A549 (cell line): ENCODE data around the gene GIN1. TPM values are rescaled to one million over a fixed set of nuclear protein-coding genes. Genes with fewer than 3 reads are reported as not detected.
A peak's percentile ranks its signal among the peaks of the same experiment; 100 is the strongest.

Source experiments
- ATAC-seq, 2 experiments: fragments of 200-7000 bp in 1 of 2; fragments of >200 bp in 1 of 2; cut with Nextera tagmentation in 1 of 2; cut with Tn5 transposase in 1 of 2; 3 replicates each; pipeline versions ENCODE4 v1.8.0 to v1.9.1; 2018 to 2020; ENCODE audit warnings: mild to moderate bottlenecking in 1 of 2, moderate library complexity in 1 of 2
- CTCF ChIA-PET: fragments of 300-600 bp; sonication (Branson Sonifier 250); formaldehyde crosslinking; extraction: SDS; loops from one replicate; lab custom pipeline; 2021; ENCODE audit warnings: antibody characterized with exemption, inconsistent platforms; lab: Yijun Ruan, JAX
- POLR2A ChIA-PET: fragments of 350-600 bp; formaldehyde crosslinking; extraction: SDS; loops from one replicate; lab custom pipeline; 2021; ENCODE audit warnings: antibody characterized with exemption, inconsistent platforms; lab: Yijun Ruan, JAX
- DNase-seq, 2 experiments: peaks; one replicate each; pipeline versions ENCODE4 v3.0.0 to v3.0.0-alpha.2; 2011 to 2016; ENCODE audit warnings: low read depth in 1 of 2, low spot score in 1 of 2
- FAIRE-seq: peaks from 2 replicates; lab custom pipeline; 2011; peaks lifted over from hg19 to GRCh38; lab: Jason Lieb, UNC
- H3K27ac ChIP-seq, 2 experiments: fragments of >200 bp; sonication (Bioruptor Twin); formaldehyde crosslinking; 3 replicates each; pipeline ENCODE4 v1.5.1; 2016 to 2017
- H3K4me1 ChIP-seq: fragments of >200 bp; sonication (Bioruptor Twin); formaldehyde crosslinking; 3 replicates; pipeline ENCODE4 v1.6.1; 2016
- H3K4me2 ChIP-seq: fragments of >200 bp; sonication (Bioruptor Twin); formaldehyde crosslinking; 3 replicates; pipeline ENCODE4 v1.6.1; 2016
- H3K4me3 ChIP-seq: fragments of >200 bp; sonication (Bioruptor Twin); formaldehyde crosslinking; 3 replicates; pipeline ENCODE4 v1.5.1; 2016
- H3K9me3 ChIP-seq: fragments of >200 bp; sonication (Bioruptor Twin); formaldehyde crosslinking; 3 replicates; pipeline ENCODE4 v1.6.1; 2016
- BHLHE40 ChIP-seq: IDR thresholded peaks from 2 replicates; pipeline ENCODE4 v1.6.1; 2012; ENCODE audit warnings: low read depth, low read length, inconsistent platforms
- CBX8 ChIP-seq: fragments of 200-600 bp; sonication (generic); IDR thresholded peaks from 2 replicates; pipeline ENCODE4 v1.6.1; 2016
- CHD2 ChIP-seq: fragments of 150-350 bp; IDR thresholded peaks from 2 replicates; pipeline ENCODE4 v1.6.1; 2014; ENCODE audit warnings: low read length; ENCODE audit not compliant: partially characterized antibody
- EHF ChIP-seq: fragments of 250-450 bp; sonication (Bioruptor Pico); IDR thresholded peaks from 2 replicates; pipeline ENCODE4 v1.5.0; 2020; ENCODE audit warnings: mild to moderate bottlenecking
- EHMT2 ChIP-seq: fragments of 200-600 bp; sonication (generic); IDR thresholded peaks from 2 replicates; pipeline ENCODE4 v1.6.1; 2016; ENCODE audit warnings: antibody characterized with exemption, low read depth, mild to moderate bottlenecking, moderate library complexity
- ELK1 ChIP-seq: fragments of 150-350 bp; IDR thresholded peaks from 2 replicates; pipeline ENCODE4 v1.6.1; 2014; ENCODE audit warnings: low read depth, mild to moderate bottlenecking, low read length
- FOSL2 ChIP-seq, 2 experiments: fragments of 450-650 bp in 1 of 2; fragments of >200 bp in 1 of 2; sonication (Bioruptor Twin) in 1 of 2; formaldehyde crosslinking; IDR thresholded peaks; 2 replicates each; pipeline versions ENCODE4 v1.5.0 to v1.6.1; 2016 to 2020; ENCODE audit warnings: mild to moderate bottlenecking in 1 of 2, moderate library complexity in 1 of 2
- FOXS1 ChIP-seq: fragments of 250-450 bp; sonication (Bioruptor Pico); IDR thresholded peaks from 2 replicates; pipeline ENCODE4 v1.5.0; 2020; ENCODE audit warnings: mild to moderate bottlenecking, moderate library complexity
- GATA3 ChIP-seq: IDR thresholded peaks from 2 replicates; pipeline ENCODE4 v1.6.1; 2012; ENCODE audit warnings: borderline replicate concordance
- HOXA7 ChIP-seq: fragments of 250-450 bp; sonication (Bioruptor Pico); IDR thresholded peaks from 2 replicates; pipeline ENCODE4 v1.5.0; 2020; ENCODE audit warnings: mild to moderate bottlenecking, moderate library complexity
- MAFK ChIP-seq: fragments of 450-650 bp; IDR thresholded peaks from 2 replicates; pipeline ENCODE4 v1.6.1; 2014; ENCODE audit not compliant: partially characterized antibody
- NPAS2 ChIP-seq: fragments of 250-450 bp; sonication (Bioruptor Pico); IDR thresholded peaks from 2 replicates; pipeline ENCODE4 v1.8.0; 2022; ENCODE audit warnings: mild to moderate bottlenecking, moderate library complexity, borderline replicate concordance
- NR3C1 ChIP-seq: fragments of >200 bp; sonication (Bioruptor Twin); formaldehyde crosslinking; IDR thresholded peaks from 3 replicates; pipeline ENCODE4 v1.6.1; 2017
- PHF8 ChIP-seq: fragments of 200-600 bp; sonication (generic); IDR thresholded peaks from 2 replicates; pipeline ENCODE4 v1.6.1; 2016; ENCODE audit warnings: low read depth, mild to moderate bottlenecking, antibody characterized with exemption, moderate library complexity, borderline replicate concordance
- RAD21 ChIP-seq, 2 experiments: fragments of >200 bp in 1 of 2; sonication (Bioruptor Twin) in 1 of 2; formaldehyde crosslinking in 1 of 2; IDR thresholded peaks in 1 of 2; conservative IDR thresholded peaks in 1 of 2; 2 replicates in 1 of 2; 3 replicates in 1 of 2; pipeline ENCODE4 v1.6.1; 2012 to 2018; ENCODE audit warnings: inconsistent platforms in 1 of 2
- RARB ChIP-seq: fragments of 250-450 bp; sonication (Bioruptor Pico); IDR thresholded peaks from 2 replicates; pipeline ENCODE4 v1.8.0; 2021; ENCODE audit warnings: mild to moderate bottlenecking, moderate library complexity
- REST ChIP-seq: fragments of 200-600 bp; sonication (generic); IDR thresholded peaks from 2 replicates; pipeline ENCODE4 v1.6.1; 2016; ENCODE audit warnings: antibody characterized with exemption, mild to moderate bottlenecking, moderate library complexity
- RFX5 ChIP-seq: fragments of 450-650 bp; IDR thresholded peaks from 2 replicates; pipeline ENCODE4 v1.7.1; 2014; ENCODE audit warnings: antibody characterized with exemption, mild to moderate bottlenecking, moderate library complexity
- RNF2 ChIP-seq: fragments of 200-600 bp; sonication (generic); IDR thresholded peaks from 2 replicates; pipeline ENCODE4 v1.6.1; 2016; ENCODE audit warnings: low read depth, mild to moderate bottlenecking, antibody characterized with exemption, moderate library complexity, borderline replicate concordance
- SMC3 ChIP-seq: fragments of >200 bp; sonication (Bioruptor Twin); formaldehyde crosslinking; IDR thresholded peaks from 3 replicates; pipeline ENCODE4 v1.6.1; 2018; ENCODE audit warnings: inconsistent platforms
- TP53 ChIP-seq: fragments of 250-450 bp; sonication (Bioruptor Pico); IDR thresholded peaks from 2 replicates; pipeline ENCODE4 v1.5.0; 2021; ENCODE audit warnings: mild to moderate bottlenecking, moderate library complexity
- USF2 ChIP-seq: fragments of 450-650 bp; IDR thresholded peaks from 2 replicates; pipeline ENCODE4 v1.6.1; 2014; ENCODE audit warnings: antibody characterized with exemption
- ZC3H11A ChIP-seq: fragments of 450-650 bp; IDR thresholded peaks from 2 replicates; pipeline ENCODE4 v1.6.1; 2014; ENCODE audit warnings: antibody characterized with exemption, mild to moderate bottlenecking
- WGBS: methylation state at CpG from one replicate; pipeline ENCODE4 v1.1.6; 2017; ENCODE audit errors: missing lambda C conversion rate; 5-methylcytosine and 5-hydroxymethylcytosine counted together
- polyA plus RNA-seq, 4 experiments: library from polyadenylated mRNA; depleted of rRNA in 3 of 4; stranded (reverse); fragments of >200 nt; fragmentation: RNase III in 1 of 4; extraction: RNeasy Plus Mini Kit Qiagen cat#74134 plus additional on column Dnase treatment in 1 of 4; gene quantifications; 2 replicates in 3 of 4; 3 replicates in 1 of 4; pipeline ENCODE4 v1.2.3, GENCODE V29; 2011 to 2017

Gene GIN1
- polyA plus RNA-seq, 2 of the 4 experiments (the other 2 are of a cell fraction), result 7.9 to 13.5 TPM

GRCh38 chr5:103119765-103120606 lies at the start of gene GIN1, which contains the start of gene PPIP5K2 (continued):
- peak; percentile 78; the same call in 1 of the 2 replicates for TF ChIP-seq PHF8
- no peak for TF ChIP-seq NR3C1
- no peak for TF ChIP-seq RARB (CRISPR knock-in tag)
- no peak for TF ChIP-seq USF2

GRCh38 chr5:103166706-103167105 lies 46.8 kb upstream of the GIN1 start:
- FAIRE-seq (no peak), ATAC-seq (no peak), DNase-seq (no peak)
- Histone ChIP-seq H3K4me1 (no peaks in the 10 kb centered on the region), H3K4me2 (no peak overlapping the region), H3K9me3 (no peaks in the 10 kb centered on the region), H3K27ac (no peak overlapping the region)
- ChIA-PET POLR2A (no interaction called here), CTCF (interaction anchor here (1.4 kb wide), 1 partner anchor 27 kb away, joined by 3 read pairs; no protein-coding TSS in a partner anchor)
- TF ChIP-seq EHMT2 (no peak), BHLHE40 (no peak), RNF2 (no peak), FOSL2 (IDR thresholded peaks at IDR 0.05) (no peak), FOSL2 (CRISPR knock-in tag; IDR thresholded peaks at IDR 0.05) (no peak), NPAS2 (no peak), RFX5 (no peak), EHF (CRISPR knock-in tag) (no peak), GATA3 (no peak)
- TF ChIP-seq, all 56 proteins: peak for 0
- no peak overlapping the region for H3K4me3 ChIP-seq

GRCh38 chr5:103151156-103151555 lies 31.2 kb upstream of the GIN1 start:
- no peak for FAIRE-seq
- H3K4me3 ChIP-seq, result no peak overlapping the region
- CTCF ChIA-PET, result no interaction called here
- no peak overlapping the region for H3K27ac ChIP-seq
- peak; percentile 95 for TF ChIP-seq MAFK
- no peak for TF ChIP-seq RNF2
- DNase-seq, result no peak
- H3K4me2 ChIP-seq, result no peak overlapping the region
- no peak for ATAC-seq
- no peaks in the 10 kb centered on the region for H3K4me1 ChIP-seq
- 91% methylated on average over 1 of the region's 1 CpG for WGBS
- no peaks in the 10 kb centered on the region for H3K9me3 ChIP-seq
- POLR2A ChIA-PET, result no interaction called here

- Histone ChIP-seq H3K9me3 (no peaks in the 10 kb centered on the region), H3K4me2 (no peak overlapping the region), H3K4me3 (no peak overlapping the region), H3K27ac (no peak overlapping the region), H3K4me1 (no peaks in the 10 kb centered on the region)
- DNase-seq (no peak), ATAC-seq (no peak), FAIRE-seq (no peak)
- WGBS, result 86% methylated on average over 1 of the region's 1 CpG
- ChIA-PET POLR2A (no interaction called here), CTCF (no interaction called here)
- TF ChIP-seq NPAS2 (no peak), CHD2 (no peak), FOXS1 (no peak), REST (no peak), ELK1 (no peak), ZC3H11A (no peak), CBX8 (no peak), MAFK (no peak), TP53 (no peak), RAD21 (conservative IDR thresholded peaks at IDR 0.05 in 1 of 2, IDR thresholded peaks at IDR 0.05 in 1 of 2) (no peak), SMC3 (no peak), HOXA7 (CRISPR knock-in tag) (no peak), PHF8 (no peak)
Observed at GRCh38 chr5:103148213-103148612, 28.3 kb upstream of the GIN1 start.
